ENCODE measurements around the gene ADGRL1.
"Not testable (repeated sequence)": the region's sequence is repeated elsewhere in the genome, so short reads cannot be mapped to it uniquely, and the experiment has no call there.

The ADGRL1 gene

GRCh38 chr19:14217886-14218285 lies 11.9 kb upstream of the ADGRL1 start:
- not testable (repeated sequence) for DNase-seq

DNA sequence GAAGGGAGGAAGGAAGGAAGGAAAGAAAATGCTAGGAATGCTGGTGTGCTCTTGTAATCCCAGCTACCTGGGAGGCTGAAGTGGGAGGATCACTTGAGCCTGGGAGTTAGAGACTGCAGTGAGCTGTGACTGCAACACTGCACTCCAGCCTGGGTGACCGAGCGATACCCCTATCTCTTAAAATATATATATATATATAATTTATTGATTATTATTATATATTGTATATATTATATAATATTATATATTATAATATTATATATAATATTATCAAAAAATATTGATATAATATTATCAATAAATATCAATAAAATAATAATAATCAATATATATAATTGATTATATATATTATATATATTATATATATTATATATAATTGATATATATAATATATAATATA lies 8.6 kb upstream of the ADGRL1 start:
- DNase-seq: no peak

- DNase-seq: not testable (repeated sequence)
These were observed 4.2 kb upstream of the ADGRL1 start for GRCh38 chr19:14210182-14210581.

GRCh38 chr19:14209401-14209800 lies 3.4 kb upstream of the ADGRL1 start:
- DNase-seq: not testable (repeated sequence)

- not testable (repeated sequence) for DNase-seq
These were observed 2.5 kb upstream of the ADGRL1 start for GRCh38 chr19:14208496-14208895.

DNA sequence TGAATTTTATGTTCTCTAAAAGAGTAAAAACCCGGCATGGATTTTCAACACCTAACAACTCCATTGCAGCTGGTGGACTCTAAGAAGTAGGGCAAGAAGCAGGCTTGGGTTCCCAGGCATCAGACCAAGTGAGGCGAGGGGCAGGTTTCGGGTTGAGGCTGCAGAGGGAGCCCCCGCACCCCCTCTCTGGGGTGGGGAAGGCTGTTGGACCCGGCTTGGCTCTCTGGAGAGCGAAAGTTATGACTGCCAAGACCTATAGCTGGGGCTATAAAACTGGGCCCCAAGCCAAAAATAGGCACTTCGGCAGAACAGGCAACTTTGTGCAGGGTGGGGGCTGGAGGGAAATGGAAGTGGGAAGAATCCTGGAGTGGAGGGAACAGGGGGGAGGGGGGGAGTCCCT lies 1.8 kb upstream of the ADGRL1 start:
- not testable (repeated sequence) for DNase-seq

DNA sequence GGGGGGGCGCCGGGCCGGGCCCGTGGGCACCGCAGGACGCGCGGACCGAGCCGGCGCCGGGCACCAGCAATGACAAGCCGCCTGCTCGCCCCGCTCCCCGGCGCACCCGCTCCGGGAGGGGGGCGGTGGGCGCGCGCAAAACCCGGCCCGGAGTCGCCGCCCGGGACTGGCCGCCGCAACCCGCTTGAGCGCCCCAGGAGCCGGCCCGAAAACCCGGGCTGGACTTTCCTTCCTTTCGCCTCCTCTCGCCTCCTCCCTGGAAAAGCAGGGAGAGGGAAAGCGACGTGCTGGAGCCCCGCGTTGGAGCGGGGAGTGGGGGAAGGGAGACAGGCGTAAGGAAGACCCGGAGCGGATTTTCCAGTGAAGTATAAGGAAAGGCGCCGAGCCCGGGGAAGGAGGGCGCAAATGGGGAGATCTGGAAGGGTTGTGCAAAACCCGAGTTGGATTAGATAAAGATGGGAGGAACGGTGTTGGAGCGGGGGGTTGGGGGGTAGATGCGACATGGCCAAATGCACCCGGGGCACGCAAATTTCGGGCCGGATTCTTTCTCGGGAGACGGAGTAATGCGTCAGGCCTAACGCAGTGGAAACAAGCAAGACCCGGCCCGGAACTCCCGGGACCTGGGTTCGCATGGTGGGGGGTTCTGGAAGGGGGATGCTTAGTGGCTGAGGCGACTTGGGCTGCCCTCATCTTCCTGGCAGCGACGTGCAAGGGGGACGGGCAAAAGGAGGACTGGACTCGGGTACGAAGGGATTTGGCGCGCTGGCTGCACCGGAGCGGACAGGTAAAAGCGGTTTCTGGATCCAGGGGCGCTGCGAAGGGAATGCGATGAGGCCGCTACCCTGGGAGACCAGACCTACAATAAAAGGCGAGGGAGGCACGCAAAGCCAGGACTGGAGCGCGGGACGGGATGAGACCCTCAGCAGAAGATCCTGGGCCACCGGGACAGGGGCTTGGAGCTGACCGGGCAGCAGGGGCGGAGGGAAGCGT lies 1.1 kb upstream of the ADGRL1 start:
- DNase-seq: peak; percentile 42 to 73 (median 52)

GRCh38 chr19:14206308-14206707 lies 339 bp upstream of the ADGRL1 start:
- DNase-seq: not testable (repeated sequence)

DNA sequence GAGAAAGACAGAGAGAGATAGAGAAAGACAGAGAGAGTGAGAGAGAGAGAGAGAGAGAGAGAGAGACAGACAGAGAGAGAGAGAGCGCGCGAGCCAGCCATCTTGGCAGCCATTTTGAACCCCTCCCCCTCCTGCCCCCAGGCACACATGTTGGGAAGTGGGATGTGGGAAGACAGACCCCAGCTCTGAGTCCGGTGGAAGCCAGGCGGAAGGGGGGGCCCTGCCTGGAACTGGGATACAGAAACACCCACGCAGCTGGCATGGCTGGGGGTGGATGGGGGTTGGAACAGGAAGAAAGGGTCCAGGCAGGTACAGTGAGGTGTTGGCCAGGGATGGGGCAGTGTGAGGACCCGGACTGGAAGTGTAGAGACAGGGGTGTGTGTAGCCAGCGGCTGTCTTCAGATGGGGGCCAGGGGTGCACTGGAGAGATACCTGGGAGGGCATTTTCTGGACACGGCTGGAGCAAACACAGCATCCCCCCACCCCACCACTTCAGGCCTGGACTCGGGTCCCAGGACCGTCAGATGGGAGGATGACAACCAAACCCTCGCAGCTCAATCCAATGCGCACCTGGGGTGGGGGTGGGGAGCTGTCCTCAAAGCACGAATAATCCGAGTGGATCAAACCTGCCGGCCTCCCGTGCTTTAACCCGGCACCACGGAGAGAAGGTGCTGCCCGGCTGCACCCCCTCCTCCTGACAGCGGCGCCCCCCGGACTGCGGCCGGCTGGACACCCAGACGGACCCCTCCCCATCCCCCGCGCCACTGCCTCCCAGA lies 1.1 kb downstream of the ADGRL1 start:
- DNase-seq: not testable (repeated sequence)

DNA sequence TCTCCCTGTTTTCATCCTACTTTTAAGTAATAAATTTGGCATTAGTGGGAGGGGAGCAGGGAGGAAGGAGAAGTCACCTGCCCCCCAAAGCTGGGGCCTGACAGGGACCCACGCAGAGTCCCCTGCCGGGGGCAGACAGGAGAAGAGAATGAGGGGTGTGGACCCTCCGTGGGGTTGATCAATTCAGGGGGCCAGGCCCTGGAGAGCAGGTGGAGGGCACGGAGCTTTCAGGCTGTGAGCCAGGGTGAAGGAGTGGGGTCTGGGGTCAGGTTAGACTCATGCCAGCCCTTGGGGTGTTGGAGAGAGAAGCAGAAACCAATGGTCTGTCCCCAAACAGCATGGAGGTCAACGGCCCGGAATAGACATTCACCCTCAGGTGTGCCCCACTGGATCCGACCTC lies 1.8 kb downstream of the ADGRL1 start:
- not testable (repeated sequence) for DNase-seq

DNA sequence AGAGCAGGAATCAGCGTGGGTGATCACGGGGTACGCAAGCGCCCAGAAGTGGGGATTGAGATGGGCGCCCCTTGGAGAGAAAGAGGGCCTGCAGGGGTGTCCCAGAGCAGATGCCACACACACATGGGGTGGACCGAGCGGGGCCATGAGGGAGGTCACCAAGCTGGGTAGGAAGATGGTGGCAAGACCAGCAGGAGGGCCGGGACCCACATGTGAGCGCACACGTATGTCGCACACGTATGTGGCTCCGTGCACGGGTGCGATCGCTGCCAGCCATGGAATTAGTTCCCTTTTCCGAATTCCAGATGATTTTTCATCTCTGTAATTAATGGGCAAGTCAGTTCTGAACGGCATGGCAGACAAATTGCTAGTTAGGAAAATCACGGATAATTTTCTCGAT lies 2.2 kb downstream of the ADGRL1 start:
- not testable (repeated sequence) for DNase-seq

GRCh38 chr19:14203177-14203576 lies 2.8 kb downstream of the ADGRL1 start:
- no peak for DNase-seq

GRCh38 chr19:14201481-14201880 lies 4.5 kb downstream of the ADGRL1 start:
- DNase-seq: not testable (repeated sequence)

GRCh38 chr19:14200147-14200841 lies 5.7 kb downstream of the ADGRL1 start:
- DNase-seq: not testable (repeated sequence)

GRCh38 chr19:14198384-14199376 lies 7.3 kb downstream of the ADGRL1 start:
- DNase-seq: no peak

- DNase-seq: no peak
These were observed 8.1 kb downstream of the ADGRL1 start for GRCh38 chr19:14197882-14198281.

- not testable (repeated sequence) for DNase-seq
These were observed 8.7 kb downstream of the ADGRL1 start for GRCh38 chr19:14197288-14197687.

DNA sequence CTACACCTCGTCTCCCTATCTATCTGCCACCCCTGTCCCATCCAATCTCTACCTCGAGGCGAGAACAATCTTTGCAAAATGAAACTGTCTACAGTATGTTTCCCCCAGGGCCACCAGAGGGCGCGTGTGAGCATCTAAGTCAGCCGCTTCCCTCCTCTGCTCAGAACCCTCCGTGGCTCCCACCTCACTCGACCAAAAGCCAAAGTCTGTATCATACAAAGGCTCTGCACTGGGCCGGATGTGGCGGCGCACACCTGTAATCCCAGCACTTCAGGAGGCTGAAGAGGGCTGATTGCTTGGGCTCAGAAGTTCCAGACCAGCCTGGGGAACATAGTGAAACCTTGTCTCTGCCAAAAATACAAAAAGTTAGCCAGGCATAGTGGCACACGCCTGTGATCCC lies 9.9 kb downstream of the ADGRL1 start:
- DNase-seq: peak; percentile 55 to 75 (median 66)

- DNase-seq: not testable (repeated sequence)
These were observed 10.8 kb downstream of the ADGRL1 start for GRCh38 chr19:14195216-14195615.

DNA sequence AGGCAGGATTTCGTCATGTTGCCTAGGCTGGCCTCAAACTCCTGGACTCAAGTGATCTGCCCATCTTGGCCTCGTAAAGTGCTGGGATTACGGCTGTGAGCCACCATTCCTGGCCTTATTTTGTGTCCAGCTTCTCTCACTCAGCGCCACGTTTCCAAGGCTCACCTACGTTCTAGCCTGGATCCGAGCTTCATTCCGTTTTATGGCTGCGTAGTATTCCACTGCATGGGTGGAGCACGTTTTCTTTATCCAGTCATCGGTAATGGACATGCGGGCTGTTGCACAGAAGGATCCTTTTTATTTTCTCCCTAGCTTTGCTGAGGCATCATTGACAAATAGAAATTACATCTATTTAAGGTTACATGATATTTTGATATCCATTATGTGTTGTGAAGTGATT lies 16.6 kb downstream of the ADGRL1 start:
- no peak for DNase-seq

DNA sequence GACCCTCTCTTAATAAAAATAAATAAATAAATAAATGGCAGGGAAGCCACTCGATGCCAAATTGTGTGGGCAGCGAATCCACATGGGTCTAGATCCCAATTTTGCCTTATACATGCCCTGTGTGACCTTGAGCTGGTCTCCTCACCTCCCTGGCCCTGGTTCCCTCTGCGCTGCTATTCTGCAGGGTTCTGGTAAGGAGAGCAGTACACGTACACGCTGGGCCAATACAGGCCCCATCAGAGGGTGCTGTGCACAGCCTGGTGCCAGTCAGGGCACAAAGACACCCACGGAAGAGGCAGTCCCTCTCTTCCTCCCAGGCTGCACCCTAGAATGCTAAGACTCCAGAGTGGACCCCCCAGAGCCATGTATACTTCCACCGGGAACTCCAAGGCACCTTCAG lies 17.9 kb downstream of the ADGRL1 start:
- not testable (repeated sequence) for DNase-seq

DNA sequence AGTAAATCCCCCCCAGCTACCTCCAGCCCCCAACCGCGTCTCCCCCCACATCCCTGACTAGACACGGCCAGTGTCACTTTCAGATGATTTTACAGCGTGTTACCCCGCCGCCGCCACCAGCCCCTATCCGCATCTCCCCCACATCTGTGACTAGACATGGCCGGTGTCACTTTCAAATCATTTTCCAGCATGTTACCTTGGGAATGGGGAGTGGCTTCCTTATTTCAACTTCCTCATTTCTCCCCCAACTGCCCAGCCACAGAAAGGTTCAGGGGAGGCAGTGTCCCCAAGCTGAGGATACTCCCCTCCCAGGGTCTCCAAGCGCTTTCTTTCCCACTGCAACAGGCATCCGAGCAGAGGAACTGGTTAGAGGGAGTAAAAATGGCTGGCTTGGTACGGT lies 18.4 kb downstream of the ADGRL1 start:
- DNase-seq: no peak
